HepG2 (cell line): Measurements from ENCODE around the gene SMAD2. TPM values are rescaled to one million over a fixed set of nuclear protein-coding genes. Genes with fewer than 3 reads are reported as not detected.

Source experiments
- ATAC-seq: fragments of 200-7000 bp; cut with Tn5 transposase; 3 replicates; pipeline ENCODE4 v1.9.1; 2020; ENCODE audit warnings: mild to moderate bottlenecking, moderate library complexity
- BruUV-seq: library from RNA; stranded (reverse); fragments of 400-500 nt; replicated peaks from 2 replicates; lab custom pipeline; 2021; lab: Mats Ljungman, UMichigan
- CTCF ChIA-PET: fragments of 300-600 bp; formaldehyde crosslinking; extraction: SDS; loops from one replicate; lab custom pipeline; 2021; ENCODE audit warnings: low total read pairs, inconsistent platforms, low intra/inter-chr PET ratio; lab: Yijun Ruan, JAX
- POLR2A ChIA-PET: fragments of 350-600 bp; sonication (Branson Sonifier 250); formaldehyde crosslinking; loops from one replicate; lab custom pipeline; 2020; ENCODE audit warnings: antibody characterized with exemption, inconsistent platforms; lab: Yijun Ruan, JAX
- DNase-seq: peaks from one replicate; pipeline ENCODE4 v3.0.0-alpha.2; 2015; ENCODE audit warnings: low spot score
- FAIRE-seq: peaks from 3 replicates; lab custom pipeline; 2011; peaks lifted over from hg19 to GRCh38; lab: Jason Lieb, UNC
- H2AFZ ChIP-seq: one replicate; pipeline ENCODE4 v1.6.1; 2011; ENCODE audit warnings: low read length, inconsistent platforms
- H3K27ac ChIP-seq: fragments of 300-600 bp; 3 replicates; pipeline ENCODE4 v1.8.0; 2011; ENCODE audit warnings: mixed run types, mild to moderate bottlenecking, mixed read lengths, low read length, inconsistent platforms; ENCODE audit not compliant: insufficient read depth; ENCODE audit errors: extremely low read length
- H3K27me3 ChIP-seq, 2 experiments: fragments of 200-600 bp in 1 of 2; 2 replicates in 1 of 2; 3 replicates in 1 of 2; pipeline versions ENCODE4 v1.6.0 to v1.8.0; 2011; ENCODE audit warnings: low read length in 2 of 2, mild to moderate bottlenecking in 2 of 2, moderate library complexity in 2 of 2, inconsistent platforms in 1 of 2; ENCODE audit not compliant: insufficient read depth in 2 of 2, control insufficient read depth in 1 of 2
- H3K36me3 ChIP-seq, 2 experiments: fragments of 200-600 bp in 1 of 2; replicated peaks in 1 of 2; 2 replicates in 1 of 2; 3 replicates in 1 of 2; pipeline versions ENCODE4 v1.5.1 to v1.8.0; 2011; ENCODE audit warnings: low read length in 2 of 2, inconsistent platforms in 1 of 2; ENCODE audit not compliant: insufficient read depth in 2 of 2, control insufficient read depth in 1 of 2
- H3K4me1 ChIP-seq: 2 replicates; pipeline ENCODE4 v1.5.1; 2012; ENCODE audit warnings: low read length, inconsistent platforms; ENCODE audit not compliant: insufficient read depth
- H3K4me2 ChIP-seq: 2 replicates; pipeline ENCODE4 v1.6.0; 2011; ENCODE audit warnings: low read depth, low read length, inconsistent platforms
- H3K4me3 ChIP-seq, 3 experiments: fragments of 200-600 bp in 1 of 3; sonication (generic), shearing (Covaris generic) in 1 of 3; replicated peaks in 1 of 3; 2 replicates each; pipeline ENCODE4 v1.5.1; 2011 to 2016; ENCODE audit warnings: low read length in 3 of 3, inconsistent platforms in 2 of 3, low read depth in 2 of 3, mild to moderate bottlenecking in 2 of 3, control low read depth in 1 of 3, mixed read lengths in 1 of 3; ENCODE audit not compliant: insufficient read depth in 1 of 3
- H3K79me2 ChIP-seq: one replicate; pipeline ENCODE4 v1.6.1; 2011; ENCODE audit warnings: low read length, inconsistent platforms; ENCODE audit not compliant: insufficient read depth
- H3K9ac ChIP-seq: 2 replicates; pipeline ENCODE4 v1.6.0; 2011; ENCODE audit warnings: mild to moderate bottlenecking, low read depth, low read length, inconsistent platforms; ENCODE audit not compliant: insufficient read depth
- H3K9me3 ChIP-seq: 2 replicates; pipeline ENCODE4 v1.5.1; 2012; ENCODE audit warnings: mild to moderate bottlenecking, low read length
- H4K20me1 ChIP-seq: 2 replicates; pipeline ENCODE4 v1.6.0; 2011; ENCODE audit warnings: inconsistent platforms, mild to moderate bottlenecking, low read length, moderate library complexity; ENCODE audit not compliant: insufficient read depth
- ARNTL ChIP-seq: sonication (generic); formaldehyde crosslinking; IDR thresholded peaks from 2 replicates; pipeline ENCODE4 v1.4.0; 2020; ENCODE audit warnings: mild to moderate bottlenecking, missing genetic modification reagents
- CBFB ChIP-seq: sonication (generic); formaldehyde crosslinking; IDR thresholded peaks from 2 replicates; pipeline ENCODE4 v1.4.0; 2020; ENCODE audit warnings: missing genetic modification reagents
- EP300 ChIP-seq, 3 experiments: sonication (generic) in 1 of 3; formaldehyde crosslinking in 1 of 3; IDR thresholded peaks; 2 replicates each; pipeline versions ENCODE4 v1.5.1 to v1.6.1; 2011 to 2020; ENCODE audit warnings: low read depth in 2 of 3, low read length in 2 of 3, borderline replicate concordance in 1 of 3, improper control_type of control experiment in 1 of 3, mild to moderate bottlenecking in 1 of 3, missing genetic modification reagents in 1 of 3, moderate library complexity in 1 of 3
- IKZF5 ChIP-seq: IDR thresholded peaks from 2 replicates; pipeline ENCODE4 v1.6.1; 2018; ENCODE audit warnings: missing genetic modification reagents, mild to moderate bottlenecking, missing compliant biosample characterization
- LRRFIP1 ChIP-seq: sonication (generic); formaldehyde crosslinking; conservative IDR thresholded peaks from 2 replicates; pipeline ENCODE4 v1.4.0; 2020; ENCODE audit warnings: missing genetic modification reagents
- MAFG ChIP-seq: sonication (generic); formaldehyde crosslinking; IDR thresholded peaks from 2 replicates; pipeline ENCODE4 v1.5.1; 2020; ENCODE audit warnings: mild to moderate bottlenecking, missing genetic modification reagents
- NFYC ChIP-seq: IDR thresholded peaks from 2 replicates; pipeline ENCODE4 v1.6.1; 2016; ENCODE audit warnings: missing genetic modification reagents, missing compliant biosample characterization
- SP140L ChIP-seq: sonication (generic); formaldehyde crosslinking; IDR thresholded peaks from 2 replicates; pipeline ENCODE4 v1.4.0; 2020; ENCODE audit warnings: missing genetic modification reagents, borderline replicate concordance
- SRF ChIP-seq: IDR thresholded peaks from 2 replicates; pipeline ENCODE4 v1.6.1; 2011; ENCODE audit warnings: mild to moderate bottlenecking, low read depth, low read length, moderate library complexity
- TEAD2 ChIP-seq: sonication (generic); formaldehyde crosslinking; IDR thresholded peaks from 2 replicates; pipeline ENCODE4 v1.9.0; 2021; ENCODE audit warnings: missing genetic modification reagents
- TFDP1 ChIP-seq: IDR thresholded peaks from 2 replicates; pipeline ENCODE4 v1.6.1; 2016; ENCODE audit warnings: missing compliant biosample characterization, missing genetic modification reagents, borderline replicate concordance
- TRIM22 ChIP-seq: fragments of 450-650 bp; IDR thresholded peaks from 2 replicates; pipeline ENCODE4 v1.6.1; 2017
- U2AF1 ChIP-seq: fragments of 200-400 bp; formaldehyde crosslinking; optimal IDR thresholded peaks from 2 replicates; pipeline ENCODE3; 2017; ENCODE audit warnings: mild to moderate bottlenecking, low read depth, low read length
- ZBTB21 ChIP-seq: sonication (generic); formaldehyde crosslinking; IDR thresholded peaks from 2 replicates; pipeline ENCODE4 v1.4.0; 2020; ENCODE audit warnings: missing genetic modification reagents
- ZNF253 ChIP-seq: sonication (generic); formaldehyde crosslinking; IDR thresholded peaks from 2 replicates; pipeline ENCODE4 v1.8.0; 2022; ENCODE audit warnings: mild to moderate bottlenecking, missing genetic modification reagents, borderline replicate concordance
- ZNF280B ChIP-seq: sonication (generic); formaldehyde crosslinking; IDR thresholded peaks from 2 replicates; pipeline ENCODE4 v1.5.0; 2020; ENCODE audit warnings: missing genetic modification reagents, mild to moderate bottlenecking, borderline replicate concordance
- ZNF773 ChIP-seq: sonication (generic); formaldehyde crosslinking; IDR thresholded peaks from 2 replicates; pipeline ENCODE4 v1.4.0; 2020; ENCODE audit warnings: missing genetic modification reagents, borderline replicate concordance
- WGBS: methylation state at CpG from one replicate; pipeline ENCODE4 v1.1.6; 2017; ENCODE audit warnings: low lambda C conversion rate; 5-methylcytosine and 5-hydroxymethylcytosine counted together
- in situ Hi-C: cut with HindIII; loops from 2 replicates; pipeline ENCODE4 v1.10.0; 2017; ENCODE audit warnings: low pct_unique_long_range_greater_than_20kb; ENCODE audit not compliant: extremely low pct_ligation_motif_present
- intact Hi-C: fragments of 100-400 bp; cut with micrococcal nuclease; formaldehyde crosslinking; loops from one replicate; pipeline ENCODE4 v1.10.0; 2022; ENCODE audit not compliant: unreplicated experiment
- polyA plus RNA-seq, 8 experiments: library from polyadenylated mRNA; depleted of rRNA in 3 of 8; stranded (reverse) in 7 of 8; unstranded in 1 of 8; fragments of >200 nt; fragmentation: Illumina TruSeq in 4 of 8; extraction: Trizol in 4 of 8; gene quantifications; 2 replicates each; pipeline versions ENCODE4 v1.2.1 to v1.2.3, GENCODE V29; 2011 to 2016; ENCODE audit warnings: low read depth in 4 of 8, missing spikeins in 1 of 8, mixed read lengths in 1 of 8; ENCODE audit not compliant: insufficient read depth in 1 of 8
- total RNA-seq, 5 experiments: library from RNA; depleted of rRNA; stranded (reverse); fragments of >200 nt; fragmentation: Illumina TruSeq; extraction: Trizol; gene quantifications; 2 replicates each; pipeline ENCODE4 v1.2.3, GENCODE V29; 2016; ENCODE audit warnings: low read depth in 1 of 5

SMAD2 gene
- total and polyA plus RNA-seq, 2 of the 13 experiments (the other 11 are each of a cell fraction or from before 2014, with no cell fraction given): 40.2 to 96.2 TPM

- intact Hi-C loops (no loop called here), in situ Hi-C loops (no loop called here)
- Histone ChIP-seq H3K4me1 (no peaks in the 10 kb centered on the region), H3K4me2 (no peak overlapping the region), H4K20me1 (no peaks in the 10 kb centered on the region), H3K27ac (no peak overlapping the region), H3K4me3 (no peak overlapping the region), H3K9ac (no peak overlapping the region), H3K36me3 (no peaks in the 10 kb centered on the region), H3K9me3 (no peaks in the 10 kb centered on the region), H3K27me3 (no peaks in the 10 kb centered on the region), H2AFZ (no peak overlapping the region), H3K79me2 (no peaks in the 10 kb centered on the region)
- TF ChIP-seq EP300 (IDR thresholded peaks at IDR 0.05; ENCODE audit: low read depth in 2 of 2, low read length in 2 of 2) (no peak), EP300 (CRISPR knock-in tag; IDR thresholded peaks at IDR 0.05; ENCODE audit: borderline replicate concordance) (no peak), SRF (no peak), ZBTB21 (CRISPR knock-in tag) (no peak), SP140L (no peak), ZNF773 (CRISPR knock-in tag) (no peak), TFDP1 (CRISPR knock-in tag) (no peak), ZNF280B (CRISPR knock-in tag) (no peak), U2AF1 (no peak), MAFG (CRISPR knock-in tag) (no peak), TRIM22 (no peak), ZNF253 (CRISPR knock-in tag) (no peak), NFYC (CRISPR knock-in tag) (no peak), ARNTL (CRISPR knock-in tag) (no peak), IKZF5 (CRISPR knock-in tag) (no peak), TEAD2 (CRISPR knock-in tag) (no peak), CBFB (CRISPR knock-in tag) (no peak), LRRFIP1 (CRISPR knock-in tag) (no peak)
- BruUV-seq: no TSS peak
- ATAC-seq: no peak
- no peak for DNase-seq
- POLR2A ChIA-PET: no interaction called here
- FAIRE-seq: no peak
- WGBS: 98% methylated on average over 3 of the region's 3 CpGs
- CTCF ChIA-PET: no interaction called here
These were observed 109.1 kb downstream of the SMAD2 start for GRCh38 chr18:47821314-47821713.
